Endothelial cell of umbilical vein (primary cell): ENCODE results near the gene CYB5D1. TPM values are rescaled to one million over a fixed set of nuclear protein-coding genes. Genes with fewer than 3 reads are reported as not detected.
A peak's percentile ranks its signal among the peaks of the same experiment; 100 is the strongest.

ENCODE experiments used
- BruUV-seq: library from RNA; stranded (reverse); fragments of 400-500 nt; replicated peaks from 2 replicates; lab custom pipeline; 2021; lab: Mats Ljungman, UMichigan
- CTCF ChIA-PET: fragments of 300-600, 350-600 bp; sonication (Branson Sonifier 250); formaldehyde crosslinking; loops from one replicate; lab custom pipeline; 2021; ENCODE audit warnings: antibody characterized with exemption, inconsistent platforms; lab: Charles Lee
- POLR2A ChIA-PET: fragments of 300-600, 350-600 bp; sonication (Branson Sonifier 250); formaldehyde crosslinking; loops from one replicate; lab custom pipeline; 2021; ENCODE audit warnings: antibody characterized with exemption, inconsistent platforms; lab: Charles Lee
- DNase-seq: peaks from one replicate; pipeline ENCODE4 v3.0.0-alpha.2; 2011; ENCODE audit warnings: low read depth, low spot score
- FAIRE-seq: peaks from 2 replicates; lab custom pipeline; 2011; peaks lifted over from hg19 to GRCh38; lab: Jason Lieb, UNC
- H2AFZ ChIP-seq: 2 replicates; pipeline ENCODE4 v1.6.0; 2012; ENCODE audit warnings: low read depth, low read length, control low read depth, inconsistent platforms
- H3K27ac ChIP-seq: 2 replicates; pipeline ENCODE4 v1.5.1; 2011; ENCODE audit warnings: low read depth, mild to moderate bottlenecking, control low read depth, low read length, moderate library complexity; ENCODE audit not compliant: insufficient read depth
- H3K27me3 ChIP-seq, 2 experiments: 2 replicates each; pipeline versions ENCODE4 v1.6.0 to v1.6.1; 2011; ENCODE audit warnings: low read length in 2 of 2, mixed read lengths in 1 of 2; ENCODE audit not compliant: control insufficient read depth in 2 of 2, insufficient read depth in 2 of 2
- H3K36me3 ChIP-seq, 2 experiments: 2 replicates in 1 of 2; 3 replicates in 1 of 2; pipeline ENCODE4 v1.5.1; 2011; ENCODE audit warnings: low read length in 2 of 2, mild to moderate bottlenecking in 1 of 2, moderate library complexity in 1 of 2; ENCODE audit not compliant: control insufficient read depth in 2 of 2, insufficient read depth in 2 of 2; ENCODE audit errors: extremely low read depth in 1 of 2
- H3K4me1 ChIP-seq: 3 replicates; pipeline ENCODE4 v1.5.1; 2011; ENCODE audit warnings: mild to moderate bottlenecking, low read length; ENCODE audit not compliant: control insufficient read depth, insufficient read depth; ENCODE audit errors: extremely low read depth
- H3K4me2 ChIP-seq: 2 replicates; pipeline ENCODE4 v1.6.1; 2011; ENCODE audit warnings: low read length, control low read depth, mixed read lengths; ENCODE audit not compliant: insufficient read depth
- H3K4me3 ChIP-seq, 3 experiments: fragments of 200-600 bp in 1 of 3; sonication (generic), shearing (Covaris generic) in 1 of 3; replicated peaks in 1 of 3; 2 replicates each; pipeline ENCODE4 v1.5.1; 2011 to 2016; ENCODE audit warnings: control low read depth in 3 of 3, low read length in 3 of 3, mild to moderate bottlenecking in 2 of 3, inconsistent platforms in 1 of 3, low read depth in 1 of 3, moderate library complexity in 1 of 3; ENCODE audit not compliant: insufficient read depth in 1 of 3
- H3K79me2 ChIP-seq: 2 replicates; pipeline ENCODE4 v1.6.0; 2012; ENCODE audit warnings: low read length, inconsistent platforms; ENCODE audit not compliant: control insufficient read depth, insufficient read depth
- H3K9ac ChIP-seq: replicated peaks from 2 replicates; pipeline ENCODE3; 2011; ENCODE audit warnings: low read length, control low read depth; ENCODE audit not compliant: insufficient read depth; ENCODE audit errors: extremely low read depth
- H3K9me1 ChIP-seq: replicated peaks from 3 replicates; pipeline ENCODE4 v1.6.0; 2011; ENCODE audit warnings: mild to moderate bottlenecking, low read length; ENCODE audit not compliant: control insufficient read depth, insufficient read depth; ENCODE audit errors: extremely low read depth
- H3K9me3 ChIP-seq: replicated peaks from 2 replicates; pipeline ENCODE4 v1.5.1; 2012; ENCODE audit warnings: low read length, inconsistent platforms; ENCODE audit not compliant: control insufficient read depth, insufficient read depth
- H4K20me1 ChIP-seq: replicated peaks from 2 replicates; pipeline ENCODE3; 2011; ENCODE audit warnings: mild to moderate bottlenecking, low read length; ENCODE audit not compliant: control insufficient read depth, insufficient read depth; ENCODE audit errors: extremely low read depth
- EZH2 ChIP-seq: IDR thresholded peaks from 2 replicates; pipeline ENCODE4 v1.6.1; 2012; ENCODE audit warnings: borderline replicate concordance, low read depth, mild to moderate bottlenecking, moderate library complexity, low read length, inconsistent platforms; ENCODE audit not compliant: severe bottlenecking
- FOS ChIP-seq: IDR thresholded peaks from 2 replicates; pipeline ENCODE4 v1.6.1; 2011; ENCODE audit warnings: mild to moderate bottlenecking, low read length, moderate library complexity, borderline replicate concordance; ENCODE audit not compliant: insufficient read depth
- GATA2 ChIP-seq: IDR thresholded peaks from 2 replicates; pipeline ENCODE4 v1.7.0; 2011; ENCODE audit warnings: low read depth, mild to moderate bottlenecking, moderate library complexity, mixed read lengths, low read length; ENCODE audit not compliant: insufficient read length, insufficient read depth
- JUN ChIP-seq: IDR thresholded peaks from 2 replicates; pipeline ENCODE4 v1.6.1; 2011; ENCODE audit warnings: borderline replicate concordance, low read depth; ENCODE audit not compliant: insufficient read length, insufficient read depth
- POLR2A ChIP-seq: IDR thresholded peaks from 2 replicates; pipeline ENCODE4 v1.6.1; 2012; ENCODE audit warnings: low read depth, mild to moderate bottlenecking, control low read depth, low read length
- POLR2AphosphoS5 ChIP-seq: IDR thresholded peaks from 2 replicates; pipeline ENCODE4 v1.6.1; 2012; ENCODE audit warnings: low read depth, mild to moderate bottlenecking, control low read depth, low read length, moderate library complexity; ENCODE audit not compliant: insufficient read depth
- dilution Hi-C: fragments of 300-500 bp; cut with MboI; formaldehyde crosslinking; loops from one replicate; pipeline ENCODE4 v1.15.0; 2019; ENCODE audit warnings: low sequenced_read_pairs; ENCODE audit not compliant: extremely low pct_ligation_motif_present
- intact Hi-C: fragments of 100-400 bp; cut with micrococcal nuclease; formaldehyde crosslinking; loops from one replicate; pipeline ENCODE4 v1.10.0; 2022
- polyA plus RNA-seq, 4 experiments: library from polyadenylated mRNA; depleted of rRNA in 3 of 4; stranded (reverse) in 3 of 4; unstranded in 1 of 4; fragments of >200 nt; gene quantifications; 2 replicates each; pipeline versions ENCODE4 v1.2.1 to v1.2.3, GENCODE V29; 2011 to 2012; ENCODE audit warnings: missing spikeins in 1 of 4
- total RNA-seq: library from RNA; stranded (reverse); gene quantifications from 2 replicates; pipeline ENCODE4 v1.2.3, GENCODE V29; 2021

Gene CYB5D1
- total and polyA plus RNA-seq, 2 donors (not counting 3 experiments of a cell fraction or from before 2014, with no cell fraction given): 9.4 to 18.1 TPM

- Histone ChIP-seq H3K27ac (peak overlapping the region; percentile 99), H3K4me2 (peak overlapping the region; percentile 62), H2AFZ (peak overlapping the region; percentile 23), H3K79me2 (peaks cover 10% of the 10 kb centered on the region), H3K4me1 (peaks cover 28% of the 10 kb centered on the region), H3K9ac (peak overlapping the region; percentile 99), H3K4me3 (peak overlapping the region; percentile 39 to 71 (median 58)), H3K36me3 (peaks cover 0 to 12% of the 10 kb centered on the region in 2 experiments), H4K20me1 (no peaks in the 10 kb centered on the region), H3K27me3 (no peaks in the 10 kb centered on the region), H3K9me1 (no peaks in the 10 kb centered on the region), H3K9me3 (no peaks in the 10 kb centered on the region)
- no TSS peak for BruUV-seq
- TF ChIP-seq FOS (peak; percentile 2), POLR2A (peak; percentile 44), EZH2 (no peak)
- dilution Hi-C loops (no loop called here), intact Hi-C loops (loop anchor here (1.0 to 10.0 kb wide), 4 partner anchors 45 to 280 kb away; partner anchors contain the start of genes FXR2, HES7, TP53 and WRAP53)
- no peak for FAIRE-seq
- CTCF ChIA-PET: interaction anchor here (0.6 to 1.8 kb wide), 3 partner anchors 9 to 15 kb away, joined by 3 to 7 read pairs (median 3); partner anchors contain the start of gene NAA38
- POLR2A ChIA-PET: interaction anchor here (1.1 to 2.0 kb wide), 2 partner anchors 14 to 15 kb away, joined by 4 to 12 read pairs; partner anchors contain the start of genes CYB5D1 and NAA38
- no peak for DNase-seq
Measured at GRCh38 chr17:7841915-7842379, 15.9 kb upstream of the CYB5D1 start.

- Histone ChIP-seq H3K27me3 (no peaks in the 10 kb centered on the region), H3K4me1 (peaks cover 21% of the 10 kb centered on the region), H3K27ac (peak overlapping the region; percentile 99), H3K9ac (peak overlapping the region; percentile 99), H3K9me1 (no peaks in the 10 kb centered on the region), H3K79me2 (peaks cover 10% of the 10 kb centered on the region), H2AFZ (no peak overlapping the region), H3K4me3 (peak overlapping the region; percentile 39 to 71 (median 58)), H3K36me3 (peaks cover 0 to 16% of the 10 kb centered on the region in 2 experiments), H3K4me2 (peak overlapping the region; percentile 62), H3K9me3 (no peaks in the 10 kb centered on the region), H4K20me1 (no peaks in the 10 kb centered on the region)
- CTCF ChIA-PET: interaction anchor here (0.6 to 1.8 kb wide), 5 partner anchors 8 to 99 kb away, joined by 3 to 7 read pairs (median 3); partner anchors contain the start of gene NAA38
- POLR2A ChIA-PET: interaction anchor here (1.1 to 2.0 kb wide), 2 partner anchors 13 to 15 kb away, joined by 4 to 12 read pairs; partner anchors contain the start of genes CYB5D1 and NAA38
- TF ChIP-seq EZH2 (no peak), FOS (peak; percentile 91), GATA2 (no peak), POLR2AphosphoS5 (peak; percentile 41), JUN (peak; percentile 73)
- peak; percentile 98 for FAIRE-seq
- intact Hi-C loops: loop anchor here (1.0 to 10.0 kb wide), 5 partner anchors 9 to 280 kb away; partner anchors contain the start of genes FXR2, HES7, TP53 and WRAP53
- dilution Hi-C loops: no loop called here
- BruUV-seq: TSS peak; percentile 50
- peak; percentile 95 for DNase-seq
Measured at GRCh38 chr17:7842380-7843256, 15.2 kb upstream of the CYB5D1 start.
